Measurements from ENCODE around the gene FARP1.
"Not testable (repeated sequence)": the region's sequence is repeated elsewhere in the genome, so short reads cannot be mapped to it uniquely, and the experiment has no call there.

Gene FARP1

DNA sequence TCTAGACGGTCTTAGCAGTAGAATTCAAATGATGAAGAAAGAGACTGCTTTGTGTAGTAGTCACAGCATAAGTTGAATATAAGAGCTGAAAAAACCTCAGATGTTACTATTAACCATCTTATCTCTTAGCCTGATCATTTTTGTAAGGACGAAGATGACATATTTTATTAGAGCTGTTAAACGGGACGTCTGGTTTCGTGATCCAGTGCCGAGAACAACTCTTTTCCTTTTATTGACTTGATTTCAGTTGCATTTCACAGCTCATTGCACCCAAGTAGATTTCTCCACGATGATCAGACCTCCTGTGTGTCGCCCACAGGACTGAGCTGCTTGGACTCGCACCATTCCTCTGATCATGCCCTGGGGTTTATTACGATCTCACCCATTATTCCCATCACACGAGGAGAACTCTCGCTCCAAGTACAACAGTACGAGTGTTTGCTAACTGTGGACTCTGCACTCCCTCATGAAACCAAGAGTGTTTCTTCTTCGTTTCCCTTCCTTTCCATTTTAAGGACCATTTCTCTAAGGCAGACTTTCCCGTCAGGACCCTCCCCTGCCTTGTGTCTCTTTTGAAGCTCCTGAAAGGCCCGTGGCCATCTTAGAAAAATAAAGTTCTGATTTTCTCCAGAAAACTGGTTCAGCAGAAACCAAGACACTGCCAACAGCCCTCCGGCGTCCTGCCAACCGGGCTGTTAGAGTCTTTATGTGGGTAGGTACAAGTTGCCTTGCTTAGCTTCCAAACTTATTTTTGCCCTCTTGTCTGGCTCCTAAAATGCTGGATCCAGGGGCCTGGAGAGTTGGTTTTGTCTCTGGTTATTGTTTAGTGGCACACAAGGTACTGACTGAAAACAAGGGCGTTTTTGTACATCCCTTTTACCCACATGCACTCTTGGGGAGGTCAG, 82.4 kb downstream of the FARP1 start:
- DNase-seq (ENCODE audit: low spot score), result no peak

DNA sequence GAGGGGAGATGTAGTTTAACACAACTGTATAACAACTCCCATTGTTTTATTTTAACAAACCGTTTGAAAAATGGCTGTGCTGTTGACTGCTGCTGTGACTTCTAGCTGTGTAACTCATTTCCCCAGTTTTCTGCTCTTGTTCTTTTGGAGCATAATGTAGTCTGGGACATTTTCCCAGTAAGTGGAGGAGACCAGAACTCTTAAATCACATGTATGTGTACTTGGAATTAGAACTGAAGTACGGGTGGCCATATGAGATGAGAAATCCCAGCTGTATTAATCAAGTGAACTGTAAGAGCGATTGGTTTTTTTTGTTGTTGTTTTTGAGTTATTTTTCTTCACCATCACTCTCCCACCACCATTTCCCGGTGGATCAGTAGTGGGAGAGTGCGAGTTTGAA, 83.6 kb downstream of the FARP1 start:
- DNase-seq (ENCODE audit: low spot score), result no peak

DNA sequence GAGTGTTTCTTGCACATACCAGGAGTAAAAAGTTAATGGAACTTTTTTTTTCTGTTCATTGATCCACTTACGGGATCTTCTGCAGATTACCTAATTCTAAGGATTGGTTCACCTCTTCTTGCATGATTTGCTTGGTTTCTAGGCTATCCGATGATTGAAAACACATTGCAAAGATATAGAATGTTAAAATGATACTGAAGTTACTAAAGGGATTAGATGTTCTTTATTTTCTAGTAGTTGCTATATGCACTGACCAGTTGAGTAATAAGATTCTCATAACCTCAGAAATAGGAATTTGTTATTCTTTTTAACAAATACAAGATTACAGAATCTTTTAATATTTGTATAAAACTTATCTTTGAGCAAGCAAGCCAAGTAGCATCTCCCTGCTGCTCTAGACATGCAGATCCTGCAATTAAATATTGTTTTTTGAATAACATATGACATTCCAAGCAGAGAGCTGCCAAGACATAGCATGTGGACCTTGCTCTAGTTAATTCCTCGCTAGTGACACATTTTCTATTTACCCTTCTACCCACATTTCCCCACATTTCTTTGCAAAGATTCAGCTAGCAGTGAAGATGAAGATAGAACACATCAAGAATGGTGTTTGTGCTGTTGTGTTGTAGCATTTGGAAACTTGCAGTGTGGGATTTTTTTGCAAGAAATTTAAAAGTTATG, 85.9 kb downstream of the FARP1 start:
- DNase-seq (ENCODE audit: low spot score), result no peak

DNA sequence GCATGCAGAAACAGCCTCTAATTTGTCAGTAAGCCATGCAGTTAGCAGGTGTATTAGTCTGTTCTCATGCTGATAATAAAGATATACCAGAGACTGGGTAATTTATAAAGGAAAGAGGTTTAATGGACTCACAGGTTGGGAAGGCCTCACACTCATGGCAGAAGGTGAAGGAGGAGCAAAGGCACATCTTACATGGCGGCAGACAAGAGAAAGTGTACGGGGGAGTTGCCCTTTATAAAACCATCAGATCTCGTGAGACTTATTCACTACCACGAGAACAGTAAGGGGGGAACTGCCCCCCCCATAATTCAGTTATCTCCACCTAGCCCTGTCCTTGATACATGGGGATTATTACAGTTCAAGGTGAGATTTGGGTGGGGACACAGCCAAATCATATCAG, 87.9 kb downstream of the FARP1 start:
- DNase-seq (ENCODE audit: low spot score), result not testable (repeated sequence)

DNA sequence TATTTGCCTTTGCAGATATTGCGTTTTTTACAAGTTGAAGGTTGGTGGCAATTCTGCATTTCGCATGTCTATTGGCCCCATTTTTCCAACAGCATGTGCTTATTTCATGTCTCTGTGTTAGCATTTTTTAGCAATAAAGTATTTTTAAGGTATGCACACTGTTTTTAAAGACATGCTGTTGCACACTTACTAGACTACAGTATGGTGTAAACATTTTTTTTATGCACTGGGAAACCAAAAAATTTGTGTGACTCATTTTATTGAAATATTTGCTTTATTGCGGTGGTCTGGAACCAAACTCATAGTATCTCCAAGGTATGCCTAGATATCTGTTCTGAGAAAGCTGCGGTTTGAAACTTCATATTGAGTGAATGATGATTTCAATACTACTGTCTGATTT, 89.6 kb downstream of the FARP1 start:
- DNase-seq (ENCODE audit: low spot score), result no peak

DNA sequence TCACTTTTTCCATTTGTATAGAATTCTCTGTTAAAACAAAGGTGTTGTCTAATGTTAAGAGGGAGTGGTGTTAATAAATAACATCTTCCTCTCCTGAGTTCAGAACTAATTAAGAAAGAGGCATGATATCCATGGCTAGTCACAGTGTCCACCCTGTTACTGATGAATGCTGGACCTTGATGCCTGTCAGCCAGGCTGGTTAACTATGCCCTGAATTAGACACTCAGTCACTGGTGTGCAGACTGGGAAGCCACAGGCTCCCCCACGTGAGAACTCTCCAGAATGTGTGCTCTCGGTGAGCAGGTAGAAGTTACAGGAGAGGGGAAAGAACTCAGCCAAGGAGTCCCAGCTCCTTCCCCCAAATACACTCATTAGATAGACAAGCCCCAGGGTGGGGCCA, 90.2 kb downstream of the FARP1 start:
- DNase-seq (ENCODE audit: low spot score), result no peak

DNA sequence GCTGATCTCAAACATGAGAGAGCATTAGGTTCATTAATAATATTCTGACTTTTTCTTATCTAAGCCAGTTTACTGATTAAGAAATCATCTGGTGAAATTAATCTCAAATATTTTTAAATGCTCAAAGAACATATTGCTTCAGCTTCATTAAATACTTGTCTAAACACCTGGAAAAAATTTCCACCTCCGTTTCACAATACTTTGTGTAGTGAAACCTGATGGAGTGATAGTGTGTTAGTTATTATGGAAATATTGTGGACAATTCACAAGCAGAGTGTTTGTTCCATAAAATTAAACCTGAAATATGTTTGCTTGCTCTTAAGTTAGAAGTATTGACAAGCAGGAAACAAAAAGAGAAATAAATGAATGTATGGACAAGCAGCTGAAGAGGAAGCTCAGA, 91.5 kb downstream of the FARP1 start:
- DNase-seq (ENCODE audit: low spot score), result no peak

DNA sequence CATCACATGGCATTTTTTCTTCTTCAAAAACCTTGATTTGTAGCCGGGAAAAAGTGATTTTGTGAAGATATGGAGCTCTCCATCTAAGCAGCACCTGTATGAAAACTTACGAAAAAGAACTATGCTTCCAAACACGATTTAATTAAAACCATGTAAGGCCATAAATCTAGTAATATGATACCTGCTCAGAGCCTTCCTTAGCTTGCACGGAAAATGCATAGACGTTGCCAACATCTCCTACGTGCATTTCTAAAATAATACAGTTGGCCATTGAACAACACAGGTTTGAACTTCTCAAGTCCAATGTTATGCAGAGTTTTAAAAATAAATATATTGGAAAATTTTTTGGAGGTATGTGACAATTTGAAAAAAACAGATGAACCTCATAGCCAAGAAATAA, 93.3 kb downstream of the FARP1 start:
- no peak for DNase-seq (ENCODE audit: low spot score)

DNA sequence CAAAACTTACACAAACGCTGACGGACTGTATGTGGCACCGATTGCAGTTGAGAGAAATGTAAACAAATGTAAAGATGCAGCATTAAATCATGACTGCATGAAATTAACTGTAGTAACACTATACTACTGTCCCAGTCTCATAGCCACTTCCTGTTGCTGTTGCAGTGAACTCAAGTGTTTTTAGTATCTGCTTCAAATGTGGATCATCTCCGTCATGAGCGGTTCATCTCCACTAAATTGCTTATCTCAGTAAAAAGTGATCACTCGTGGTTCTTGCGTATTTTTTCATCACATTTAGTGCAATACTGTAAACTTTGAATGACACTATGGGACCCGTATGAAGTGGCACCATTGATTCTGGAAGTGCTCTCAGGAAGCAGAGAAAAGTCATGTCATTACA, 94.4 kb downstream of the FARP1 start:
- no peak for DNase-seq (ENCODE audit: low spot score)

DNA sequence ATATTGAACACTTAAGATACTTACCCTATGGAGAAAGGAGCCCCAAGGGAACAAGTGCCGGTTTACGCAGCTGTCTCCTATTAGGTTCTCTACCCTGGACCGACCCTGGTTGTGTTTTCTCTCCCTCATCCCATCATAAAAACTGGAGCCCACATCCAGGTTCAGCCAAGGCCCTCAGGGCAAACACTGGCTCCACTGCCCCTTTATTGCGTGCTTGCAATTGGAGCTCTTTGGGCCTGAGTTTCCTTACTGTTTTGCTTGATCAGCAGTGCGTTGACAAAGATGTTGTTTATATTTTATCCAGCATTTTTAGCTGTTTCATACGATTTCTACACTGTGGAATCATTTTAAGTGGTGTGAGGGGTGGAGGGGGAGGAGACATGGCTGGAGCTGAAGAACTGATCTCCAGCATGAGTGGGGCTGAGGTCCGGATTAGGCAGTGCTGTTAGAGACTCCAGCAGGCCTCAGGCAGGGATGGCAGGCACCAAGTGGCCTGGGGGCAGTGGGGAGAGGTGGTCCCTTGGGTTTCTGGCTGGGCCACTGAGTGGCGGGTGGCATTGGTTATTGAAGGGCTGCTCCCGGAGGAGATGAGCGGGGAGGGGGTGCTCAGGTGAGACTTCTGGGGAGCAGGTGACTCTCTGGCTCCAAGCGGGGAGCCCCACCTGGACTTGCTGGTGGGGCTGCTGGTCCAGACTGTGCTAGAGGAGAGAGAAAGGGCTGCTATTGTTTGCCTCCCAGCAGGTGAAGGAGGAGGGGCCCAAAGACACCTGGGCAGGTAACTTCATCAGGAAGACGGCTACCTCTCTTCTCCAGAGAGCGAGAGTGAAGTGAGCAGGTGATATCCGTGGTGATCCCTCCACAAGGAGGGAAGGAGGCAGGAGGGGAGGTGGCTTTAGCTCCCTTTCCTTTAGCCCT, 96.5 kb downstream of the FARP1 start:
- no peak for DNase-seq (ENCODE audit: low spot score)

DNA sequence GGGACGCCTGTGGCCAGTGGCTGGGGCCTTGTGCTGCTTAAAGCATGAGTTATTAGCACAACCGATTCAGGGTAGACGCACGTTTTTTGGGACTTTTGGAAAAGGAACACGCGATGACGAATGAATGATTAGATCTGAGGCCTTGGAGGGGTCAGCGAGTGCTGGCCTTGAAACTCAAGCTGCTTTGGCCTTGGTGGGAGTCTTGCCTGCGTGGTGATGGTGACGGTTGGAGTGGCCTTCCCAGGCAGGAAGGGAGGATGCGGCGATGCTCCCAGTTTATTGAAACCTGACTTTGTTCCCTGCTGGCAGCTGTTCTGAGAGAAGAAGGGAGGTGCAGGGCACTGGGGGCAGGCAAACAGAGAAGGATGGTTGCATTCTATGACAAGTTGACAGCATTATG, 97.2 kb downstream of the FARP1 start:
- DNase-seq (ENCODE audit: low spot score), result no peak

DNA sequence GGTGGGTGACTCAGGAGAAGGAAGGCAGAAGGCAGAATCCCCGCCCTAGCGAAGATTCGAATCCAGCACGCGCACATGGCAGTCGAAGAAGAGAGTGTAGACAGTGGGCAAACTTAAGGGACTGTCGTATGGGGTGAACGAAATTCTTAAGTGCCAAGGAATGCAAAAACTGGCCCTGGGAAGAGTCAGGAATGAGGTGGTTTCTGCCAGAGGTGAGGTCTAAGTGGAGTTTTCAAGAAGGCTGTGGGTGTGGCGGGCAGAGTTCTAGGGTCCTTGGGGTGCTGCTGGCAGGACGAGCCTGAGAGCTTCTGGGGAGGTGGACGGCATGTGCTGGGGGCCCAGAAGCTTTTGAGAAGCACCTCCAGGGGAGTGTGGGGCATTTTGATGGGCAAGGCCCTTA, 98.1 kb downstream of the FARP1 start:
- DNase-seq (ENCODE audit: low spot score), result no peak

DNA sequence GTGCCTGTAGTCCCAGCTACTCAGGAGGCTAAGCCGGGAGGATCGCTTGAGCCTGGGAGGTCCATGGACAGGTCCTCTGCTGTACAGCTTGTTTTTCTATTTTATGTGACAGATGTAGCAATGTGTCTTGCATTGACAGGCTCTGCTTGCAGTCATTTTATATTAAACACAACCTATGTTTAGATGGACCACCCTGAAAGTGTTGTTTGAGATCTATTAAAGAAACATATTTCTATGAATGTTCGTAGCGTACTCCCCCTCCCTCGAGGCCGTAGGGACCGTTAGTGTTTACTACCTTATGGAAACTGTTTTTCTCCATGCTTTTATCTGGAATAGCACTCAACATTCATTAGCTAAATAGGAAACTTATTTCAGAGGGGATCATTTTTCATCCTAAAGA, 99.1 kb downstream of the FARP1 start:
- no peak for DNase-seq (ENCODE audit: low spot score)

DNA sequence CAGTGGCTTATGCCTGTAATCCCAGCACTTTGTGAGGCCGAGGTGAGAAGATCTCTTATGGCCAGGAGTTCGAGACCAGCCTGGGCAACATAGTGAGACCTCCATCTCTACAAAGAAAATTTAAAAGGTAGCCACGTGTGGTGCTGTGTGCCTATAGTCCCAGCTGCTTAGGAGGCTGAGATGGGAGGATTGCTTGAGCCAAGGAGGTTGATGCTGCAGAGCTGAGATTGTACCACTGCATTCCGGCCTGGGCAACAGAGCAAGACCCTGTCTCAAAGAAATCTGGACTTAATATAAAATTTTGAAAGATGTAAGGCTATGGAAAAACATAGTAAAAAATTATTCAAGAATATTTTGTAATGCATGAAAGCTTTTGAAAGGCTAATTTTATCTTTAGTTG, 99.5 kb downstream of the FARP1 start:
- DNase-seq (ENCODE audit: low spot score), result no peak

DNA sequence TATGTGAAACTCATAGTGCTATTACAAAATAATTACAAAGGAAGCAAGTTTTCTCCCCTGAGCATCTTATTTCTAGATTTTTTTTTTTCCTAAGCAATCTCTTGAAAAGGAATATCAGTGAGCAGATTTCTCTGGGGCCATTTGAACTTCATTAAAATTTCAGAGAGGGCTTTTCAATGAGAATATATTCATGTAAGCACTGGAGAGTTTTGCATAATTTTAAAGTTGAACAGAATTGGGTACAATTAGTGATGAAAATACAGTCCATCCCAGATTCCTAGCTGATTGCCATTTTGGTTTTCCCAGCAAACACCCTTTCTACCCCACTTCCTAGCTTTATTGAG, 101.0 kb downstream of the FARP1 start:
- DNase-seq (ENCODE audit: low spot score), result no peak

DNA sequence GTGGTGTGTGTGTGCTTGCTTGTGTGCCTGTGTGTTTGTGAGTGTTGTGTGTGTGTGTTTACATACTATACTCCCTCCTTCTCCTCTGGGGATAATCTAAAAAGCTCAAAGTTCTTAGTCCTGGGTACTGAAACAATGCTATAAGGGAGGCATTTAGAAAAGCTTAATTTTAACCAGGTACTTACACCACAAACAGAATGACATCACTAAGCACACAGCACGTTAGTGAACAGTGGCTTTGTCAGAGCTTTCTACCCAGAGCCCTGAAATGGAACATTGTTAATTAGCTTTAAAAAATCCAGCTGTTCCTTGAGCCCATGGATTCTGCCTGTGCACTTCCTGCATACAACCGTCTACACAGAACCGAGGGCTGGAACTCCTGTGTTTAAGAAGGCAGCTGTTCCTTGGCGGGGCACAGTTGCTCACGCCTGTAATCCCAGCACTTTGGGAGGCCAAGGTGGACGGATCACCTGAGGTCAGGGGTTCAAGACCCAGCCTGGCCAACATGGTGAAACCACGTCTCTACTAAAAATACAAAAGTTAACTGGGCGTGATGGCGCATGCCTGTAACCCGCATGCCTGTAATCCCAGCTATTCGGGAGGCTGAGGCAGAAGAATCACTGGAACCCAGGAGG, 103.8 kb downstream of the FARP1 start:
- DNase-seq (ENCODE audit: low spot score), result no peak

DNA sequence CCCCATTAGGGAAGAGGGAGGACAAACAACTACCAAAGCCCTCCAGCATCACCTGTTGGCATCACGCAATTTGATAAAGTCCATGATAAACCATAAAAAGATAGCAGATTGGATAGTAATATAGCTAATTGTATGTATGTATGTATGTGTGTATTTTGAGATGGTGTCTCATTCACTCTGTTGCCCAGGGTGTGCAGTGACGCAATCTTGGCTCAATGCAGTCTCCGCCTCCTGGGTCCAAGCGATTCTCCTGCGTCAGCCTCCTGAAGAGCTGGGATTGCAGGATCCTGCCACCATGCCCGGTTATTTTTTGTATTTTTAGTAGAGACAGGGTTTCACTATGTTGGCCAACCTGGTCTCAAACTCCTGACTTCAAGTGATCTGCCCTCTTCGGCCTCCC, 108.8 kb downstream of the FARP1 start:
- DNase-seq (ENCODE audit: low spot score), result no peak

DNA sequence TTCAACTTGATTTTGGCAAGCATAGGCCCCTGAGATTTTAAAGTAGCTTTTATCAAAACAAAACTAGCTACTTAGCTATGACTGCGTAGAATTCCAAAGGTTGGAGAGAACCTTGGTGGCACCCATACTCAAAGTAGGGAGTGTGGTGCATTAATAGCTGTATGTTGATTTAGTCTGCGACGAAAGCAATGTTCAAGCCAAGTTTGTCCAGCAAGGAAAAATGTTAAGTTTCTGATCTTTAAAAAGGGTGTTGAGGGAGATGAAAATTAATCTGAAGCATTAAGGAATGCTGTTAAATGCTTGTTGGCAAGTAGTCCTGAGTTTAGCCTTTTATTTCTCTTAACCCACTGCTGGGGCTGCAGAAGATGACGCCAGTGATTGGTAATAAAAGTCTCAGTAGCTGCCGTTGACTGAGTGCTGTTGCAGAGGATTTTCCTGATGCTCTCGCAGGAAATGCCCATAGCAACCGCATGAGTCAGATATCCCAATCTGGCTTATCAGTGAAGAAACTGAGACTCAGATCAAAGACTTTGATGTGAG, 110.1 kb downstream of the FARP1 start:
- DNase-seq (ENCODE audit: low spot score), result peak; percentile 62

DNA sequence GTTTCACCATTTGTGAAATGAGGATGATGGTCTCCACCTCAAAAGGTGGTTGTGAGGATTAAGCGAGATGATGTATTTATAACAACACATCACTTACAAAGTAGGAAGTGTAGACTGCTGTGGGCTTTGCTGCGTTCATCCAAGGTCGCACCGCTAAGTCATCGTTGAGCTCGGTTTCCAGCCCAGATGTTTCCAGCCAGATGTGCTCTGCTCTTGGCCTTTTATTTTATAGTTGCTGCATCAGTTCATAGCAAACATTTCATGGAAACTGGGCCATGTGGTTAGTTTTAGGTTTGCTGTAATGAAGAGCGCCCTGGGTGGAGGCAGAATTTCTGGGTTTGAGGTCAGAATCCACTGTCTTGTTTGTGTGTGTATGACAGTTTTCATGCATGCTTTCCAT, 110.6 kb downstream of the FARP1 start:
- DNase-seq (ENCODE audit: low spot score), result no peak

DNA sequence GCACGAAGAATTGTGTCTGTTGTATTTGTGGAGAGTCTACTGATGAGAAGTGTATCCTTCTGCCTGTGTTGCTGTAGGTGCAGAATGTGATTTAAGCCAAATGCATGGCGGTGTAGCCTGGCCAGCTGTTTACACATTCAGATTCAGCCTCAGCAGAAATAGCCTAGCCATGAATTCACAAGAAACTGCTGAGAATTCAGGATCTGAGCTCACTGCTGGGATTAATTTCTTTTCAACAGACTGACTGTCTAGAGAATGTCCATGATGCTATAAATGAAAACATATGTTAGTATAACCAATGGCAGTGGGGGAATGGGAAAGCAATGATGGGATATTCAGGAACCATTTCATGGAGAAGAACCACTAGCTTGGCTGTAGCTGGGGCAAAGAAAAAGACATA, 111.6 kb downstream of the FARP1 start:
- DNase-seq (ENCODE audit: low spot score), result no peak

DNA sequence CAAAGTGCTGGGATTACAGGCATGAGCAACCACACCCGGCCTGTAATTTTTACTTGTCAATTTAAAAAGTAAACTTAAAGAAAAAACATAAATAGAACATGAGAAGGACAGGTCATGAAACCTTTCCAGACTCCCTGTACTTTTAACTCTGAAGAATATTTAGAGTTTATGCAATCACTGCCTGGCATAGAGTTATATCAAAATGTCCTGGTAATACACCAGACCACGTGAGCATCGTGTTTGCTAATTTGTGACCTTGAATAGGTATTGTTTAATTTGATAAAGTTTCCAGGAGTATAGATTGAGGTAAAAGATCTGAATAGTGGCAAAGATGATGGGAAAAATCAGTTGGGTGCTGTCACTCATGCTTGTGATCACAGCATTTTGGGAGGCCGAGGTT, 115.3 kb downstream of the FARP1 start:
- DNase-seq (ENCODE audit: low spot score), result no peak

All from COLO829 (cell line).